WTC11 (cell line): ENCODE results near the gene IDUA. TPM values are rescaled to one million over a fixed set of nuclear protein-coding genes. Genes with fewer than 3 reads are reported as not detected.

Experiments used
- ATAC-seq: fragments of 200-7000 bp; cut with Tn5 transposase; 2 replicates; pipeline ENCODE4 v1.10.0; 2021; ENCODE audit warnings: mild to moderate bottlenecking, moderate library complexity
- CTCF ChIA-PET: fragments of 300-600 bp; sonication (Branson Sonifier 250); formaldehyde crosslinking; loops from one replicate; lab custom pipeline; 2021; ENCODE audit warnings: antibody characterized with exemption; lab: Charles Lee
- POLR2A ChIA-PET: fragments of 350-600 bp; sonication (Branson Sonifier 250); formaldehyde crosslinking; loops from one replicate; lab custom pipeline; 2021; ENCODE audit warnings: antibody characterized with exemption; lab: Charles Lee
- DNase-seq: peaks from one replicate; pipeline ENCODE4 v3.0.0; 2021; ENCODE audit warnings: low spot score
- H3K27ac Mint-ChIP-seq: 2 replicates; pipeline ENCODE4 v1.8.0; 2021; ENCODE audit warnings: mixed read lengths
- H3K27me3 Mint-ChIP-seq: 2 replicates; pipeline ENCODE4 v1.8.0; 2021; ENCODE audit warnings: low read depth, mild to moderate bottlenecking, moderate library complexity, mixed read lengths
- H3K36me3 Mint-ChIP-seq: 2 replicates; pipeline ENCODE4 v1.8.0; 2021; ENCODE audit warnings: mixed read lengths
- H3K4me1 Mint-ChIP-seq: 2 replicates; pipeline ENCODE4 v1.8.0; 2022; ENCODE audit warnings: mixed read lengths
- H3K4me3 Mint-ChIP-seq: 2 replicates; pipeline ENCODE4 v1.8.0; 2021; ENCODE audit warnings: mild to moderate bottlenecking, moderate library complexity, mixed read lengths
- H3K9me3 Mint-ChIP-seq: 2 replicates; pipeline ENCODE4 v1.8.0; 2021; ENCODE audit warnings: mixed read lengths
- E2F5 ChIP-seq: sonication (generic); formaldehyde crosslinking; IDR thresholded peaks from 2 replicates; pipeline ENCODE4 v1.8.1; 2022; ENCODE audit warnings: mild to moderate bottlenecking, moderate library complexity, missing genetic modification reagents
- FOXK1 ChIP-seq: sonication (generic); formaldehyde crosslinking; IDR thresholded peaks from 2 replicates; pipeline ENCODE4 v1.8.0; 2022; ENCODE audit warnings: mild to moderate bottlenecking, moderate library complexity, missing genetic modification reagents
- FOXP4 ChIP-seq: sonication (generic); formaldehyde crosslinking; IDR thresholded peaks from 2 replicates; pipeline ENCODE4 v1.8.0; 2022; ENCODE audit warnings: mild to moderate bottlenecking, missing genetic modification reagents
- HMGXB4 ChIP-seq: sonication (generic); formaldehyde crosslinking; IDR thresholded peaks from 2 replicates; pipeline ENCODE4 v1.8.1; 2023; ENCODE audit warnings: mild to moderate bottlenecking, moderate library complexity, missing genetic modification reagents
- IRF1 ChIP-seq: sonication (generic); formaldehyde crosslinking; IDR thresholded peaks from 2 replicates; pipeline ENCODE4 v1.8.0; 2023; ENCODE audit warnings: missing genetic modification reagents
- MYBL2 ChIP-seq: sonication (generic); formaldehyde crosslinking; IDR thresholded peaks from 2 replicates; pipeline ENCODE4 v1.8.1; 2023; ENCODE audit warnings: mild to moderate bottlenecking, moderate library complexity, missing genetic modification reagents
- RELA ChIP-seq: sonication (generic); formaldehyde crosslinking; IDR thresholded peaks from 2 replicates; pipeline ENCODE4 v1.8.1; 2022; ENCODE audit warnings: missing genetic modification reagents, mild to moderate bottlenecking, borderline replicate concordance
- SOX15 ChIP-seq: fragments of 250-450 bp; sonication (Bioruptor Pico); IDR thresholded peaks from 2 replicates; pipeline ENCODE4 v1.9.0; 2021; ENCODE audit warnings: mild to moderate bottlenecking
- TP53 ChIP-seq: sonication (generic); formaldehyde crosslinking; IDR thresholded peaks from 2 replicates; pipeline ENCODE4 v1.8.1; 2023; ENCODE audit warnings: mild to moderate bottlenecking, missing genetic modification reagents
- ZNF263 ChIP-seq: sonication (generic); formaldehyde crosslinking; IDR thresholded peaks from 2 replicates; pipeline ENCODE4 v1.8.1; 2022; ENCODE audit warnings: low read depth, mild to moderate bottlenecking, moderate library complexity, missing genetic modification reagents
- ZNF423 ChIP-seq: fragments of 250-450 bp; sonication (Bioruptor Pico); IDR thresholded peaks from 2 replicates; pipeline ENCODE4 v2.1.2; 2022; ENCODE audit warnings: mild to moderate bottlenecking, moderate library complexity
- total RNA-seq: library from RNA; stranded (reverse); gene quantifications from 3 replicates; pipeline ENCODE4 v1.2.3, GENCODE V29; 2021
- TF ChIP-seq, protein P1 (sequence below): sonication (generic); formaldehyde crosslinking; IDR thresholded peaks from 2 replicates; pipeline ENCODE4 v1.8.1; 2023; ENCODE audit warnings: mild to moderate bottlenecking, missing genetic modification reagents
- TF ChIP-seq, protein P2 (sequence below): sonication (generic); formaldehyde crosslinking; IDR thresholded peaks from 2 replicates; pipeline ENCODE4 v1.8.0; 2022; ENCODE audit warnings: mild to moderate bottlenecking, missing genetic modification reagents
- TF ChIP-seq, protein P3 (sequence below): sonication (generic); formaldehyde crosslinking; IDR thresholded peaks from 2 replicates; pipeline ENCODE4 v1.8.0; 2022; ENCODE audit warnings: mild to moderate bottlenecking, missing genetic modification reagents
- TF ChIP-seq, protein P4 (sequence below): sonication (generic); formaldehyde crosslinking; IDR thresholded peaks from 2 replicates; pipeline ENCODE4 v1.8.1; 2023; ENCODE audit warnings: mild to moderate bottlenecking, missing genetic modification reagents, borderline replicate concordance
- TF ChIP-seq, protein P5 (sequence below): sonication (generic); formaldehyde crosslinking; IDR thresholded peaks from 2 replicates; pipeline ENCODE4 v1.8.1; 2023; ENCODE audit warnings: mild to moderate bottlenecking, missing genetic modification reagents, moderate library complexity

The IDUA gene
- total RNA-seq, 1 experiment from 2014 or later: 8.7 TPM

DNA sequence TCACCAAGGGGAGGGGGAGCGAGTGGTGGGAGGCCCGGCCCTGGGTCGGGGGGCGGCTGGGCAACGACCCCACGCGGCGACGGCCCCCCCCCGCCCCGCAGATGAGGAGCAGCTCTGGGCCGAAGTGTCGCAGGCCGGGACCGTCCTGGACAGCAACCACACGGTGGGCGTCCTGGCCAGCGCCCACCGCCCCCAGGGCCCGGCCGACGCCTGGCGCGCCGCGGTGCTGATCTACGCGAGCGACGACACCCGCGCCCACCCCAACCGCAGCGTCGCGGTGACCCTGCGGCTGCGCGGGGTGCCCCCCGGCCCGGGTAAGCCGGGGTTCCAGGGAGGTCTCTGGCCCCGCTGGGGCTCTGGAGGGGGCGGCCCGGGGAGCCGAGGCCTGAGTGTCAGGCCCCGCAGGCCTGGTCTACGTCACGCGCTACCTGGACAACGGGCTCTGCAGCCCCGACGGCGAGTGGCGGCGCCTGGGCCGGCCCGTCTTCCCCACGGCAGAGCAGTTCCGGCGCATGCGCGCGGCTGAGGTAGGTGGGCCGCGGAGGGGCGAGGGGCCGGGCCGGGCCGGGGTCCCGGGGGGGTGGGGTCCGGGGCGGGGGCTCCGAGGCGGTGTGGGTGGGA, 15.9 kb downstream of the IDUA start (continued):
- TF ChIP-seq, protein P1, sequence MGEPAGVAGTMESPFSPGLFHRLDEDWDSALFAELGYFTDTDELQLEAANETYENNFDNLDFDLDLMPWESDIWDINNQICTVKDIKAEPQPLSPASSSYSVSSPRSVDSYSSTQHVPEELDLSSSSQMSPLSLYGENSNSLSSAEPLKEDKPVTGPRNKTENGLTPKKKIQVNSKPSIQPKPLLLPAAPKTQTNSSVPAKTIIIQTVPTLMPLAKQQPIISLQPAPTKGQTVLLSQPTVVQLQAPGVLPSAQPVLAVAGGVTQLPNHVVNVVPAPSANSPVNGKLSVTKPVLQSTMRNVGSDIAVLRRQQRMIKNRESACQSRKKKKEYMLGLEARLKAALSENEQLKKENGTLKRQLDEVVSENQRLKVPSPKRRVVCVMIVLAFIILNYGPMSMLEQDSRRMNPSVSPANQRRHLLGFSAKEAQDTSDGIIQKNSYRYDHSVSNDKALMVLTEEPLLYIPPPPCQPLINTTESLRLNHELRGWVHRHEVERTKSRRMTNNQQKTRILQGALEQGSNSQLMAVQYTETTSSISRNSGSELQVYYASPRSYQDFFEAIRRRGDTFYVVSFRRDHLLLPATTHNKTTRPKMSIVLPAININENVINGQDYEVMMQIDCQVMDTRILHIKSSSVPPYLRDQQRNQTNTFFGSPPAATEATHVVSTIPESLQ (CRISPR knock-in tag): no peak
- TF ChIP-seq MYBL2 (CRISPR knock-in tag) (no peak), FOXK1 (CRISPR knock-in tag) (0 out of 2 replicates have a peak, but pooled peaks have one; percentile 0), E2F5 (CRISPR knock-in tag) (0 out of 2 replicates have a peak, but pooled peaks have one; percentile 20), TP53 (CRISPR knock-in tag) (no peak), HMGXB4 (CRISPR knock-in tag) (0 out of 2 replicates have a peak, but pooled peaks have one; percentile 5)

- peaks cover 7% of the 10 kb centered on the region; the same call in 1 of the 2 replicates for H3K9me3 Mint-ChIP-seq
- DNase-seq (peak; percentile 40), ATAC-seq (peak; percentile 29)
- ChIA-PET POLR2A (no interaction called here), CTCF (interaction anchor here (0.6 kb wide), 1 partner anchor 353 kb away, joined by 3 read pairs; no protein-coding TSS in a partner anchor)
- peaks cover 85% of the 10 kb centered on the region for H3K27me3 Mint-ChIP-seq
- no peak overlapping the region for H3K27ac Mint-ChIP-seq
- H3K36me3 Mint-ChIP-seq: no peaks in the 10 kb centered on the region
- no peaks in the 10 kb centered on the region for H3K4me1 Mint-ChIP-seq
- peak overlapping the region; percentile 45 for H3K4me3 Mint-ChIP-seq
- TF ChIP-seq, protein P2, sequence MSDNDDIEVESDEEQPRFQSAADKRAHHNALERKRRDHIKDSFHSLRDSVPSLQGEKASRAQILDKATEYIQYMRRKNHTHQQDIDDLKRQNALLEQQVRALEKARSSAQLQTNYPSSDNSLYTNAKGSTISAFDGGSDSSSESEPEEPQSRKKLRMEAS (CRISPR knock-in tag): peak; percentile 45; the same call in 1 of the 2 replicates
- TF ChIP-seq FOXP4 (CRISPR knock-in tag) (0 out of 2 replicates have a peak, but pooled peaks have one; percentile 16), RELA (CRISPR knock-in tag) (peak; percentile 32; the same call in 1 of the 2 replicates), ZNF263 (CRISPR knock-in tag) (0 out of 2 replicates have a peak, but pooled peaks have one; percentile 23), IRF1 (0 out of 2 replicates have a peak, but pooled peaks have one; percentile 47), SOX15 (no peak), ZNF423 (CRISPR knock-in tag) (no peak)
- TF ChIP-seq, protein P3, sequence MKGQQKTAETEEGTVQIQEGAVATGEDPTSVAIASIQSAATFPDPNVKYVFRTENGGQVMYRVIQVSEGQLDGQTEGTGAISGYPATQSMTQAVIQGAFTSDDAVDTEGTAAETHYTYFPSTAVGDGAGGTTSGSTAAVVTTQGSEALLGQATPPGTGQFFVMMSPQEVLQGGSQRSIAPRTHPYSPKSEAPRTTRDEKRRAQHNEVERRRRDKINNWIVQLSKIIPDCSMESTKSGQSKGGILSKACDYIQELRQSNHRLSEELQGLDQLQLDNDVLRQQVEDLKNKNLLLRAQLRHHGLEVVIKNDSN (CRISPR knock-in tag): peak; percentile 64; the same call in 1 of the 2 replicates
- TF ChIP-seq, protein P4, sequence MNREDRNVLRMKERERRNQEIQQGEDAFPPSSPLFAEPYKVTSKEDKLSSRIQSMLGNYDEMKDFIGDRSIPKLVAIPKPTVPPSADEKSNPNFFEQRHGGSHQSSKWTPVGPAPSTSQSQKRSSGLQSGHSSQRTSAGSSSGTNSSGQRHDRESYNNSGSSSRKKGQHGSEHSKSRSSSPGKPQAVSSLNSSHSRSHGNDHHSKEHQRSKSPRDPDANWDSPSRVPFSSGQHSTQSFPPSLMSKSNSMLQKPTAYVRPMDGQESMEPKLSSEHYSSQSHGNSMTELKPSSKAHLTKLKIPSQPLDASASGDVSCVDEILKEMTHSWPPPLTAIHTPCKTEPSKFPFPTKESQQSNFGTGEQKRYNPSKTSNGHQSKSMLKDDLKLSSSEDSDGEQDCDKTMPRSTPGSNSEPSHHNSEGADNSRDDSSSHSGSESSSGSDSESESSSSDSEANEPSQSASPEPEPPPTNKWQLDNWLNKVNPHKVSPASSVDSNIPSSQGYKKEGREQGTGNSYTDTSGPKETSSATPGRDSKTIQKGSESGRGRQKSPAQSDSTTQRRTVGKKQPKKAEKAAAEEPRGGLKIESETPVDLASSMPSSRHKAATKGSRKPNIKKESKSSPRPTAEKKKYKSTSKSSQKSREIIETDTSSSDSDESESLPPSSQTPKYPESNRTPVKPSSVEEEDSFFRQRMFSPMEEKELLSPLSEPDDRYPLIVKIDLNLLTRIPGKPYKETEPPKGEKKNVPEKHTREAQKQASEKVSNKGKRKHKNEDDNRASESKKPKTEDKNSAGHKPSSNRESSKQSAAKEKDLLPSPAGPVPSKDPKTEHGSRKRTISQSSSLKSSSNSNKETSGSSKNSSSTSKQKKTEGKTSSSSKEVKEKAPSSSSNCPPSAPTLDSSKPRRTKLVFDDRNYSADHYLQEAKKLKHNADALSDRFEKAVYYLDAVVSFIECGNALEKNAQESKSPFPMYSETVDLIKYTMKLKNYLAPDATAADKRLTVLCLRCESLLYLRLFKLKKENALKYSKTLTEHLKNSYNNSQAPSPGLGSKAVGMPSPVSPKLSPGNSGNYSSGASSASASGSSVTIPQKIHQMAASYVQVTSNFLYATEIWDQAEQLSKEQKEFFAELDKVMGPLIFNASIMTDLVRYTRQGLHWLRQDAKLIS: no peak
- TF ChIP-seq, protein P5, sequence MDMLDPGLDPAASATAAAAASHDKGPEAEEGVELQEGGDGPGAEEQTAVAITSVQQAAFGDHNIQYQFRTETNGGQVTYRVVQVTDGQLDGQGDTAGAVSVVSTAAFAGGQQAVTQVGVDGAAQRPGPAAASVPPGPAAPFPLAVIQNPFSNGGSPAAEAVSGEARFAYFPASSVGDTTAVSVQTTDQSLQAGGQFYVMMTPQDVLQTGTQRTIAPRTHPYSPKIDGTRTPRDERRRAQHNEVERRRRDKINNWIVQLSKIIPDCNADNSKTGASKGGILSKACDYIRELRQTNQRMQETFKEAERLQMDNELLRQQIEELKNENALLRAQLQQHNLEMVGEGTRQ: peak; percentile 63
Observed at GRCh38 chr4:1003271-1004070, 16.6 kb downstream of the IDUA start.
